HepG2 (cell line): Measurements from ENCODE around the gene OSGEPL1. TPM values are rescaled to one million over a fixed set of nuclear protein-coding genes. Genes with fewer than 3 reads are reported as not detected.

ENCODE experiments used
- CHD4 ChIP-seq: fragments of 200-600 bp; sonication (generic); IDR thresholded peaks from 2 replicates; pipeline ENCODE4 v1.7.0; 2017; ENCODE audit warnings: mild to moderate bottlenecking, low read length, borderline replicate concordance
- HMG20B ChIP-seq: conservative IDR thresholded peaks from 2 replicates; pipeline ENCODE4 v1.6.1; 2016; ENCODE audit warnings: missing genetic modification reagents, missing compliant biosample characterization
- MIER3 ChIP-seq: IDR thresholded peaks from 2 replicates; pipeline ENCODE4 v1.6.1; 2016; ENCODE audit warnings: missing compliant biosample characterization, borderline replicate concordance
- NCOA2 ChIP-seq: sonication (generic); formaldehyde crosslinking; IDR thresholded peaks from 2 replicates; pipeline ENCODE4 v1.8.0; 2022; ENCODE audit warnings: inconsistent platforms
- RFX5 ChIP-seq: IDR thresholded peaks from 2 replicates; pipeline ENCODE4 v1.6.1; 2011; ENCODE audit warnings: low read depth, low read length, improper control_type of control experiment
- RFXANK ChIP-seq: IDR thresholded peaks from 2 replicates; pipeline ENCODE4 v1.6.1; 2016
- RXRB ChIP-seq: IDR thresholded peaks from 2 replicates; pipeline ENCODE4 v1.6.1; 2016; ENCODE audit warnings: borderline replicate concordance, missing genetic modification reagents, missing compliant biosample characterization
- SMARCE1 ChIP-seq: fragments of 450-650 bp; IDR thresholded peaks from 2 replicates; pipeline ENCODE4 v1.6.1; 2017; ENCODE audit warnings: borderline replicate concordance
- TCF12 ChIP-seq, 2 experiments: fragments of 450-650 bp in 1 of 2; sonication (generic) in 1 of 2; formaldehyde crosslinking in 1 of 2; IDR thresholded peaks; 2 replicates each; pipeline versions ENCODE4 v1.6.1 to v1.8.0; 2017 to 2022; ENCODE audit warnings: antibody characterized with exemption in 1 of 2, mild to moderate bottlenecking in 1 of 2, missing genetic modification reagents in 1 of 2, moderate library complexity in 1 of 2
- YY1 ChIP-seq: IDR thresholded peaks from 2 replicates; pipeline ENCODE4 v1.6.1; 2011; ENCODE audit warnings: low read length, low read depth, moderate library complexity, mild to moderate bottlenecking; ENCODE audit not compliant: insufficient read depth, insufficient replicate concordance
- ZNF180 ChIP-seq: sonication (generic); formaldehyde crosslinking; IDR thresholded peaks from 2 replicates; pipeline ENCODE4 v1.4.0; 2020; ENCODE audit warnings: low read depth, missing genetic modification reagents, borderline replicate concordance
- ZNF329 ChIP-seq: sonication (generic); formaldehyde crosslinking; IDR thresholded peaks from 2 replicates; pipeline ENCODE4 v1.9.0; 2021; ENCODE audit warnings: low read depth, mild to moderate bottlenecking, missing genetic modification reagents
- ZNF343 ChIP-seq: sonication (generic); formaldehyde crosslinking; IDR thresholded peaks from 2 replicates; pipeline ENCODE4 v1.4.0; 2020; ENCODE audit warnings: mild to moderate bottlenecking, missing genetic modification reagents
- ZNF547 ChIP-seq: sonication (generic); formaldehyde crosslinking; IDR thresholded peaks from 2 replicates; pipeline ENCODE4 v1.5.1; 2020; ENCODE audit warnings: mild to moderate bottlenecking, missing genetic modification reagents
- ZNF777 ChIP-seq: sonication (generic); formaldehyde crosslinking; IDR thresholded peaks from 2 replicates; pipeline ENCODE4 v1.4.0; 2020; ENCODE audit warnings: missing genetic modification reagents
- polyA plus RNA-seq, 8 experiments: library from polyadenylated mRNA; depleted of rRNA in 3 of 8; stranded (reverse) in 7 of 8; unstranded in 1 of 8; fragments of >200 nt; fragmentation: Illumina TruSeq in 4 of 8; extraction: Trizol in 4 of 8; gene quantifications; 2 replicates each; pipeline versions ENCODE4 v1.2.1 to v1.2.3, GENCODE V29; 2011 to 2016; ENCODE audit warnings: low read depth in 4 of 8, missing spikeins in 1 of 8, mixed read lengths in 1 of 8; ENCODE audit not compliant: insufficient read depth in 1 of 8
- total RNA-seq, 5 experiments: library from RNA; depleted of rRNA; stranded (reverse); fragments of >200 nt; fragmentation: Illumina TruSeq; extraction: Trizol; gene quantifications; 2 replicates each; pipeline ENCODE4 v1.2.3, GENCODE V29; 2016; ENCODE audit warnings: low read depth in 1 of 5
- TF ChIP-seq, protein P1 (sequence below): sonication (generic); formaldehyde crosslinking; IDR thresholded peaks from 2 replicates; pipeline ENCODE4 v1.5.1; 2020; ENCODE audit warnings: missing genetic modification reagents, mild to moderate bottlenecking, borderline replicate concordance
- TF ChIP-seq, protein P2 (sequence below): sonication (generic); formaldehyde crosslinking; IDR thresholded peaks from 2 replicates; pipeline ENCODE4 v1.8.0; 2022; ENCODE audit warnings: missing genetic modification reagents, mild to moderate bottlenecking, borderline replicate concordance
- TF ChIP-seq, protein P3 (sequence below): sonication (generic); formaldehyde crosslinking; IDR thresholded peaks from 2 replicates; pipeline ENCODE4 v1.4.0; 2020; ENCODE audit warnings: missing genetic modification reagents
- TF ChIP-seq, protein P4 (sequence below): sonication (generic); formaldehyde crosslinking; IDR thresholded peaks from 2 replicates; pipeline ENCODE4 v1.9.0; 2022; ENCODE audit warnings: missing genetic modification reagents, mild to moderate bottlenecking, borderline replicate concordance

Gene OSGEPL1
- total and polyA plus RNA-seq, 2 of the 13 experiments (the other 11 are each of a cell fraction or from before 2014, with no cell fraction given), result 10.2 to 10.8 TPM

DNA sequence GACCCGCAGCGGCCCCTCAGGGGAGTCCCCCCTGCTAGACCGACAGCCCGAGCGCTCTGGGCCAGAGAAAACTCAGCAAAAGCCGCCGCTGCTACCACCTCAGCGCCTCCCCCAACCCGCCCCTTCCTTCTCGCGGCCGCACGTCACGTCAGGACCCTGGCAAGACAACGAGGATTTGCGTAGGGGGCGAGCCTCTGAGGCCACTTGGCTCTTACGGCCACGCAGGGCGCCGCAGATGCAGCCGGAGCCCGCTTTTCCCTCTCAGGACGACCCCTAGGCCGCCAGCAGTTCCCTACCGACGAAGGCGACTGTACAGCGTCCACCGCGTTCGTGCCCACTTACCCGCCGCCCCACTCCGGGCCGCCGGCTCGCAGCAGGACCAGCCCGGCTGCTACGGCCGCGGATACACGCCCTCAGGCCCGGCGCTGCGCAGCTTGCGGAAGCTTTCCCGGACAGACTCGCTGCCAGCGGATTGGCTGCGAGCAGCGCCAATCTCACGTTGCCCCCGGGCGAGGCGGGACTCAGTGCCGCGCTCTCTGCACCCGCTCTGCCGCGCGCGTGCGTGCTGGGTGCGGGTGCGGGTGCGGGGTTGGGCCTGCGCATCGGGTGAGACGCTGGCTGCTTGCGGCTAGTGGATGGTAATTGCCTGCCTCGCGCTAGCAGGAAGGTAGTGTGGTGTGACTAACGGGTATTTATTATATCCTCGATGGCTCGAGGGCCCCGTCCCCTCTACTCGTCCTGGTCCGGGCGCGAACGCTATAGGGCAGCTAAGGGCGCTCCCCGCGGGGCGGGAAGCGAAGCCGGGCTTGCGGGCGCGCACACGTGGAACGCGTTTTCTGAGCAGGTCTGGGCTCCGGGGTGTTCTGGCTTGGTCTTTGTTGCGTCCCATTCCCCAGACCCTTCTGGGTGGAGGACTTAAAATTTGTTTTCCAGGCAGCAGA is 21.6 kb upstream of the OSGEPL1 start, which contains the start of the genes ORMDL1 and PMS1 (continued):
- 0 out of 2 replicates have a peak, but pooled peaks have one; percentile 78 for TF ChIP-seq ZNF329 (CRISPR knock-in tag)
- peak; percentile 41 for TF ChIP-seq YY1
- TF ChIP-seq CHD4, result no peak
- peak; percentile 98 for TF ChIP-seq ZNF547 (CRISPR knock-in tag)
- TF ChIP-seq, protein P1, sequence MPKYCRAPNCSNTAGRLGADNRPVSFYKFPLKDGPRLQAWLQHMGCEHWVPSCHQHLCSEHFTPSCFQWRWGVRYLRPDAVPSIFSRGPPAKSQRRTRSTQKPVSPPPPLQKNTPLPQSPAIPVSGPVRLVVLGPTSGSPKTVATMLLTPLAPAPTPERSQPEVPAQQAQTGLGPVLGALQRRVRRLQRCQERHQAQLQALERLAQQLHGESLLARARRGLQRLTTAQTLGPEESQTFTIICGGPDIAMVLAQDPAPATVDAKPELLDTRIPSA (CRISPR knock-in tag), result peak; percentile 85; the same call in 1 of the 2 replicates
- TF ChIP-seq, protein P2, sequence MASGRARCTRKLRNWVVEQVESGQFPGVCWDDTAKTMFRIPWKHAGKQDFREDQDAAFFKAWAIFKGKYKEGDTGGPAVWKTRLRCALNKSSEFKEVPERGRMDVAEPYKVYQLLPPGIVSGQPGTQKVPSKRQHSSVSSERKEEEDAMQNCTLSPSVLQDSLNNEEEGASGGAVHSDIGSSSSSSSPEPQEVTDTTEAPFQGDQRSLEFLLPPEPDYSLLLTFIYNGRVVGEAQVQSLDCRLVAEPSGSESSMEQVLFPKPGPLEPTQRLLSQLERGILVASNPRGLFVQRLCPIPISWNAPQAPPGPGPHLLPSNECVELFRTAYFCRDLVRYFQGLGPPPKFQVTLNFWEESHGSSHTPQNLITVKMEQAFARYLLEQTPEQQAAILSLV (CRISPR knock-in tag), result peak; percentile 90
- TF ChIP-seq, protein P3, sequence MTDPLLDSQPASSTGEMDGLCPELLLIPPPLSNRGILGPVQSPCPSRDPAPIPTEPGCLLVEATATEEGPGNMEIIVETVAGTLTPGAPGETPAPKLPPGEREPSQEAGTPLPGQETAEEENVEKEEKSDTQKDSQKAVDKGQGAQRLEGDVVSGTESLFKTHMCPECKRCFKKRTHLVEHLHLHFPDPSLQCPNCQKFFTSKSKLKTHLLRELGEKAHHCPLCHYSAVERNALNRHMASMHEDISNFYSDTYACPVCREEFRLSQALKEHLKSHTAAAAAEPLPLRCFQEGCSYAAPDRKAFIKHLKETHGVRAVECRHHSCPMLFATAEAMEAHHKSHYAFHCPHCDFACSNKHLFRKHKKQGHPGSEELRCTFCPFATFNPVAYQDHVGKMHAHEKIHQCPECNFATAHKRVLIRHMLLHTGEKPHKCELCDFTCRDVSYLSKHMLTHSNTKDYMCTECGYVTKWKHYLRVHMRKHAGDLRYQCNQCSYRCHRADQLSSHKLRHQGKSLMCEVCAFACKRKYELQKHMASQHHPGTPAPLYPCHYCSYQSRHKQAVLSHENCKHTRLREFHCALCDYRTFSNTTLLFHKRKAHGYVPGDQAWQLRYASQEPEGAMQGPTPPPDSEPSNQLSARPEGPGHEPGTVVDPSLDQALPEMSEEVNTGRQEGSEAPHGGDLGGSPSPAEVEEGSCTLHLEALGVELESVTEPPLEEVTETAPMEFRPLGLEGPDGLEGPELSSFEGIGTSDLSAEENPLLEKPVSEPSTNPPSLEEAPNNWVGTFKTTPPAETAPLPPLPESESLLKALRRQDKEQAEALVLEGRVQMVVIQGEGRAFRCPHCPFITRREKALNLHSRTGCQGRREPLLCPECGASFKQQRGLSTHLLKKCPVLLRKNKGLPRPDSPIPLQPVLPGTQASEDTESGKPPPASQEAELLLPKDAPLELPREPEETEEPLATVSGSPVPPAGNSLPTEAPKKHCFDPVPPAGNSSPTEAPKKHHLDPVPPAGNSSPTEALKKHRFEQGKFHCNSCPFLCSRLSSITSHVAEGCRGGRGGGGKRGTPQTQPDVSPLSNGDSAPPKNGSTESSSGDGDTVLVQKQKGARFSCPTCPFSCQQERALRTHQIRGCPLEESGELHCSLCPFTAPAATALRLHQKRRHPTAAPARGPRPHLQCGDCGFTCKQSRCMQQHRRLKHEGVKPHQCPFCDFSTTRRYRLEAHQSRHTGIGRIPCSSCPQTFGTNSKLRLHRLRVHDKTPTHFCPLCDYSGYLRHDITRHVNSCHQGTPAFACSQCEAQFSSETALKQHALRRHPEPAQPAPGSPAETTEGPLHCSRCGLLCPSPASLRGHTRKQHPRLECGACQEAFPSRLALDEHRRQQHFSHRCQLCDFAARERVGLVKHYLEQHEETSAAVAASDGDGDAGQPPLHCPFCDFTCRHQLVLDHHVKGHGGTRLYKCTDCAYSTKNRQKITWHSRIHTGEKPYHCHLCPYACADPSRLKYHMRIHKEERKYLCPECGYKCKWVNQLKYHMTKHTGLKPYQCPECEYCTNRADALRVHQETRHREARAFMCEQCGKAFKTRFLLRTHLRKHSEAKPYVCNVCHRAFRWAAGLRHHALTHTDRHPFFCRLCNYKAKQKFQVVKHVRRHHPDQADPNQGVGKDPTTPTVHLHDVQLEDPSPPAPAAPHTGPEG (CRISPR knock-in tag), result peak; percentile 80
- no peak for TF ChIP-seq TCF12 (IDR thresholded peaks at IDR 0.05)
- TF ChIP-seq TCF12 (CRISPR knock-in tag; IDR thresholded peaks at IDR 0.05), result peak; percentile 95
- no peak; the same call in 1 of the 2 replicates for TF ChIP-seq ZNF180 (CRISPR knock-in tag)
- TF ChIP-seq RFX5, result peak; percentile 40; the same call in 1 of the 2 replicates
- TF ChIP-seq SMARCE1, result no peak
- peak; percentile 51; the same call in 1 of the 2 replicates for TF ChIP-seq HMG20B (CRISPR knock-in tag)
- TF ChIP-seq, protein P4, sequence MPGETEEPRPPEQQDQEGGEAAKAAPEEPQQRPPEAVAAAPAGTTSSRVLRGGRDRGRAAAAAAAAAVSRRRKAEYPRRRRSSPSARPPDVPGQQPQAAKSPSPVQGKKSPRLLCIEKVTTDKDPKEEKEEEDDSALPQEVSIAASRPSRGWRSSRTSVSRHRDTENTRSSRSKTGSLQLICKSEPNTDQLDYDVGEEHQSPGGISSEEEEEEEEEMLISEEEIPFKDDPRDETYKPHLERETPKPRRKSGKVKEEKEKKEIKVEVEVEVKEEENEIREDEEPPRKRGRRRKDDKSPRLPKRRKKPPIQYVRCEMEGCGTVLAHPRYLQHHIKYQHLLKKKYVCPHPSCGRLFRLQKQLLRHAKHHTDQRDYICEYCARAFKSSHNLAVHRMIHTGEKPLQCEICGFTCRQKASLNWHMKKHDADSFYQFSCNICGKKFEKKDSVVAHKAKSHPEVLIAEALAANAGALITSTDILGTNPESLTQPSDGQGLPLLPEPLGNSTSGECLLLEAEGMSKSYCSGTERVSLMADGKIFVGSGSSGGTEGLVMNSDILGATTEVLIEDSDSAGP (CRISPR knock-in tag), result peak; percentile 98
- peak; percentile 42; the same call in 1 of the 2 replicates for TF ChIP-seq MIER3 (CRISPR knock-in tag)
- peak; percentile 95; the same call in 1 of the 2 replicates for TF ChIP-seq ZNF343 (CRISPR knock-in tag)
- no peak; the same call in 1 of the 2 replicates for TF ChIP-seq NCOA2 (CRISPR knock-in tag)
- no peak; the same call in 1 of the 2 replicates for TF ChIP-seq RXRB (CRISPR knock-in tag)
- TF ChIP-seq RFXANK (CRISPR knock-in tag), result peak; percentile 90; the same call in 1 of the 2 replicates
- TF ChIP-seq ZNF777, result peak; percentile 84
